HUES64 (cell line): ENCODE data around the gene PDGFRA.
"Not testable (repeated sequence)": the region's sequence is repeated elsewhere in the genome, so short reads cannot be mapped to it uniquely, and the experiment has no call there.

Experiments
- H3K27ac ChIP-seq: 2 replicates; pipeline ENCODE4 v1.7.0; 2013; ENCODE audit warnings: low read depth, low read length, inconsistent platforms
- H3K27me3 ChIP-seq: 2 replicates; pipeline ENCODE4 v1.6.1; 2013; ENCODE audit warnings: mild to moderate bottlenecking, low read length; ENCODE audit not compliant: insufficient read depth
- H3K36me3 ChIP-seq: 2 replicates; pipeline ENCODE4 v1.6.1; 2013; ENCODE audit warnings: mild to moderate bottlenecking, low read length; ENCODE audit not compliant: insufficient read depth
- H3K4me1 ChIP-seq: 2 replicates; pipeline ENCODE4 v1.6.1; 2013; ENCODE audit warnings: mild to moderate bottlenecking, low read length, moderate library complexity; ENCODE audit not compliant: insufficient read depth
- H3K4me3 ChIP-seq: 2 replicates; pipeline ENCODE4 v1.5.1; 2013; ENCODE audit warnings: mild to moderate bottlenecking, low read length, moderate library complexity
- H3K9ac ChIP-seq: 2 replicates; pipeline ENCODE4 v1.6.1; 2013; ENCODE audit warnings: mild to moderate bottlenecking, low read depth, low read length
- H3K9me3 ChIP-seq: 2 replicates; pipeline ENCODE4 v1.6.1; 2013; ENCODE audit warnings: low read depth, low read length; ENCODE audit not compliant: insufficient read depth
- WGBS: fragments of 150-250, 120-280 bp; methylation state at CpG from one replicate; pipeline ENCODE4 v1.1.7; 2013; ENCODE audit warnings: missing lambda C conversion rate; 5-methylcytosine and 5-hydroxymethylcytosine counted together

The PDGFRA gene

GRCh38 chr4:54236316-54236715 is 7.2 kb downstream of the PDGFRA start:
- not testable (repeated sequence) for H3K27ac ChIP-seq, H3K4me3 ChIP-seq, H3K4me1 ChIP-seq, H3K9ac ChIP-seq, H3K36me3 ChIP-seq
- peaks cover 22% of the 10 kb centered on the region for H3K9me3 ChIP-seq
- peaks cover 26% of the 10 kb centered on the region for H3K27me3 ChIP-seq
- 94% methylated on average over 7 of the region's 7 CpGs for WGBS

- Histone ChIP-seq H3K9me3 (peaks cover 36% of the 10 kb centered on the region), H3K4me1 (no peaks in the 10 kb centered on the region), H3K9ac (no peak overlapping the region), H3K27ac (no peak overlapping the region), H3K36me3 (no peaks in the 10 kb centered on the region), H3K4me3 (no peak overlapping the region), H3K27me3 (peaks cover 11% of the 10 kb centered on the region)
- 87% methylated on average over 2 of the region's 2 CpGs for WGBS
These were observed 8.7 kb downstream of the PDGFRA start for GRCh38 chr4:54237770-54238169.

GRCh38 chr4:54238389-54238788 is 9.3 kb downstream of the PDGFRA start:
- Histone ChIP-seq H3K9ac (no peak overlapping the region), H3K36me3 (no peaks in the 10 kb centered on the region), H3K9me3 (peaks cover 42% of the 10 kb centered on the region), H3K27ac (no peak overlapping the region), H3K27me3 (peaks cover 8% of the 10 kb centered on the region), H3K4me3 (no peak overlapping the region), H3K4me1 (no peaks in the 10 kb centered on the region)

GRCh38 chr4:54241268-54241823 is 12.3 kb downstream of the PDGFRA start:
- not testable (repeated sequence) for H3K36me3 ChIP-seq, H3K4me3 ChIP-seq, H3K9ac ChIP-seq, H3K4me1 ChIP-seq, H3K27ac ChIP-seq, H3K27me3 ChIP-seq
- peaks cover 46% of the 10 kb centered on the region for H3K9me3 ChIP-seq
- 93% methylated on average over 2 of the region's 3 CpGs for WGBS

- H3K9me3 ChIP-seq: peaks cover 46% of the 10 kb centered on the region
- not testable (repeated sequence) for H3K27me3 ChIP-seq, H3K36me3 ChIP-seq, H3K27ac ChIP-seq, H3K4me1 ChIP-seq, H3K4me3 ChIP-seq, H3K9ac ChIP-seq
- 98% methylated on average over 15 of the region's 15 CpGs for WGBS
These were observed 14.4 kb downstream of the PDGFRA start for GRCh38 chr4:54243541-54243940.

GRCh38 chr4:54252312-54252711 is 23.2 kb downstream of the PDGFRA start:
- 82% methylated on average over 1 of the region's 1 CpG for WGBS
- H3K27me3 ChIP-seq, H3K27ac ChIP-seq: not testable (repeated sequence)

GRCh38 chr4:54254116-54254914 is 25.2 kb downstream of the PDGFRA start:
- Histone ChIP-seq H3K27ac (no peak overlapping the region), H3K9ac (no peak overlapping the region), H3K27me3 (no peaks in the 10 kb centered on the region), H3K36me3 (no peaks in the 10 kb centered on the region), H3K9me3 (peaks cover 17% of the 10 kb centered on the region), H3K4me3 (no peak overlapping the region), H3K4me1 (peaks cover 10% of the 10 kb centered on the region; the same call in 1 of the 2 replicates)
- 41% methylated on average over 7 of the region's 7 CpGs for WGBS

More at GRCh38 chr4:54252312-54252711, 23.2 kb downstream of the PDGFRA start:
- H3K9ac ChIP-seq, H3K36me3 ChIP-seq, H3K4me3 ChIP-seq: not testable (repeated sequence)
- Histone ChIP-seq H3K9me3 (peaks cover 17% of the 10 kb centered on the region), H3K4me1 (peaks cover 10% of the 10 kb centered on the region; the same call in 1 of the 2 replicates)

GRCh38 chr4:54254915-54255246 is 25.8 kb downstream of the PDGFRA start:
- WGBS: 47% methylated on average over 4 of the region's 4 CpGs

GRCh38 chr4:54255881-54256280 is 26.8 kb downstream of the PDGFRA start:
- H3K9ac ChIP-seq: no peak overlapping the region
- no peak overlapping the region for H3K27ac ChIP-seq
- 87% methylated on average over 2 of the region's 2 CpGs for WGBS
- H3K9me3 ChIP-seq: peaks cover 6% of the 10 kb centered on the region; the same call in 1 of the 2 replicates
- no peak overlapping the region for H3K4me3 ChIP-seq
- no peaks in the 10 kb centered on the region for H3K36me3 ChIP-seq
- H3K4me1 ChIP-seq: peaks cover 10% of the 10 kb centered on the region; the same call in 1 of the 2 replicates
- no peaks in the 10 kb centered on the region for H3K27me3 ChIP-seq

More at GRCh38 chr4:54254915-54255246, 25.8 kb downstream of the PDGFRA start:
- Histone ChIP-seq H3K4me1 (peaks cover 10% of the 10 kb centered on the region; the same call in 1 of the 2 replicates), H3K27me3 (no peaks in the 10 kb centered on the region), H3K4me3 (no peak overlapping the region), H3K9ac (no peak overlapping the region), H3K36me3 (no peaks in the 10 kb centered on the region), H3K9me3 (peaks cover 14% of the 10 kb centered on the region), H3K27ac (no peak overlapping the region)

GRCh38 chr4:54256491-54257486 is 27.7 kb downstream of the PDGFRA start:
- Histone ChIP-seq H3K4me3 (no peak overlapping the region), H3K27ac (no peak overlapping the region), H3K9me3 (no peaks in the 10 kb centered on the region), H3K9ac (no peak overlapping the region), H3K4me1 (peaks cover 10% of the 10 kb centered on the region; the same call in 1 of the 2 replicates), H3K36me3 (no peaks in the 10 kb centered on the region), H3K27me3 (no peaks in the 10 kb centered on the region)
- WGBS: 98% methylated on average over 10 of the region's 11 CpGs

- no peak overlapping the region for H3K9ac ChIP-seq
- H3K36me3 ChIP-seq: no peaks in the 10 kb centered on the region
- WGBS: 91% methylated on average over 4 of the region's 4 CpGs
- H3K4me1 ChIP-seq: peaks cover 7% of the 10 kb centered on the region; the same call in 1 of the 2 replicates
- no peak overlapping the region for H3K27ac ChIP-seq
- H3K4me3 ChIP-seq: no peak overlapping the region
- H3K9me3 ChIP-seq: no peaks in the 10 kb centered on the region
- H3K27me3 ChIP-seq: no peaks in the 10 kb centered on the region
These were observed 36.3 kb downstream of the PDGFRA start for GRCh38 chr4:54265366-54265765.
